Heart left ventricle (tissue), 16 donors: ENCODE results near the gene MICAL3. TPM values are rescaled to one million over a fixed set of nuclear protein-coding genes. Genes with fewer than 3 reads are reported as not detected.

Experiments
- ATAC-seq, 4 donors: fragments of 200-7000 bp; cut with Tn5 transposase; one replicate each; pipeline ENCODE4 v1.9.1; 2020 to 2022; ENCODE audit warnings: moderate library complexity in 4 of 4, mild to moderate bottlenecking in 3 of 4, moderate number of reproducible peaks in 1 of 4
- DNase-seq, 5 donors: peaks; one replicate each; pipeline ENCODE4 v3.0.0-alpha.2; 2020
- H3K27ac ChIP-seq, 12 donors: fragments of 200-600 bp; sonication (generic) in 4 of 12; one replicate each; pipeline versions ENCODE4 v1.5.0 to v1.8.0; 2016 to 2022; ENCODE audit warnings: mild to moderate bottlenecking in 2 of 12
- H3K27me3 ChIP-seq, 9 donors: fragments of 200-600 bp; sonication (generic) in 2 of 9; one replicate each; pipeline versions ENCODE4 v1.5.1 to v1.8.0; 2016 to 2022; ENCODE audit warnings: mild to moderate bottlenecking in 3 of 9
- H3K36me3 ChIP-seq, 9 donors: fragments of 200-600 bp; sonication (generic) in 2 of 9; one replicate each; pipeline versions ENCODE4 v1.5.0 to v1.8.0; 2018 to 2022; ENCODE audit warnings: mild to moderate bottlenecking in 2 of 9
- H3K4me1 ChIP-seq, 12 donors: fragments of 200-600 bp; sonication (generic) in 4 of 12; one replicate each; pipeline versions ENCODE4 v1.5.0 to v1.8.0; 2016 to 2022; ENCODE audit warnings: mild to moderate bottlenecking in 3 of 12
- H3K4me3 ChIP-seq, 12 donors: fragments of 200-600 bp; sonication (generic) in 4 of 12; one replicate each; pipeline versions ENCODE4 v1.5.0 to v1.8.0; 2017 to 2022; ENCODE audit warnings: mild to moderate bottlenecking in 9 of 12, moderate library complexity in 4 of 12
- H3K9me3 ChIP-seq, 12 donors: fragments of 200-600 bp; sonication (generic) in 4 of 12; one replicate each; pipeline versions ENCODE4 v1.5.0 to v1.8.0; 2016 to 2022; ENCODE audit warnings: mild to moderate bottlenecking in 1 of 12
- POLR2A ChIP-seq, 2 donors: fragments of 450-650 bp; IDR thresholded peaks; one replicate each; pipeline ENCODE4 v1.6.1; 2017; ENCODE audit warnings: antibody characterized with exemption in 2 of 2, mild to moderate bottlenecking in 2 of 2, moderate library complexity in 2 of 2
- WGBS, 4 donors: extraction: QIAGEN DNeasy Blood & Tissue Kit in 2 of 4; methylation state at CpG; one replicate each; pipeline versions ENCODE4 v1.1.5 to v1.1.7; 2013 to 2018; 5-methylcytosine and 5-hydroxymethylcytosine counted together
- intact Hi-C, 10 donors: fragments of 100-400 bp; cut with DNase I; formaldehyde crosslinking; loops; one replicate each; pipeline versions ENCODE4 v1.11.1 to v1.14.2; 2022
- polyA plus RNA-seq, 2 donors: library from polyadenylated mRNA; stranded (reverse); fragments of 200-250 nt; gene quantifications; one replicate each; pipeline ENCODE4 v1.2.3, GENCODE V29; 2013
- total RNA-seq, 9 donors: library from RNA; depleted of rRNA in 2 of 9; stranded (reverse); fragments of >200 nt in 2 of 9; fragmentation: NEBNext Ultra II Directional in 3 of 9; extraction: Animal tissue kit (Norgen Biotek cat#: 25700) in 3 of 9; gene quantifications; one replicate each; pipeline versions ENCODE4 v1.1.0 to v1.2.4, GENCODE V29; 2016 to 2023
- TF ChIP-seq, protein P1 (sequence below), 12 donors: fragments of 200-600 bp; sonication (generic) in 4 of 12; IDR thresholded peaks; one replicate each; pipeline versions ENCODE4 v1.5.0 to v1.8.0; 2018 to 2022; ENCODE audit warnings: antibody characterized with exemption in 12 of 12, mild to moderate bottlenecking in 5 of 12
- donor health status: ischemic (EF 13 %, LVEDD 7.1; RV severe dilation, severe dysfunction).
- donor health status: healthy with polysubstance abuse.
- donor health status: DM: no; HTN: yes; CAD: no.
- donor health status: DM: no; HTN: no; CAD: no.
- donor health status: ischemic (EF 25% LVEDD 6.9; RV normal size, moderate dysfunction).
- donor health status: ischemic (EF 25% LVEDD 5.7; RV mildly dilated, moderate dysfunction).
- donor health status: healthy.
- donor health status: DM: yes; HTN: yes; CAD: no.
- donor health status: ischemic (EF 35%, LVEDD 5.7; RV mildly dilated, moderate dysfunction).
- donor health status: nonischemic (EF 11% LVEDD 7.7; RV severe dilation, severe dysfunction).
- donor health status: DM: yes; HTN: yes; CAD: no.
- donor health status: PGD.
- donor health status: ischemic (EF 29% LVEDD 5.4; RV normal size, mild dysfunction).
- donor health status: nonischemic (EF 23%, LVEDD 6.1; RV moderate dilation, normal function).

MICAL3 gene
- total and polyA plus RNA-seq, 11 donors: 41.3 to 125 (median 83.3) TPM

DNA sequence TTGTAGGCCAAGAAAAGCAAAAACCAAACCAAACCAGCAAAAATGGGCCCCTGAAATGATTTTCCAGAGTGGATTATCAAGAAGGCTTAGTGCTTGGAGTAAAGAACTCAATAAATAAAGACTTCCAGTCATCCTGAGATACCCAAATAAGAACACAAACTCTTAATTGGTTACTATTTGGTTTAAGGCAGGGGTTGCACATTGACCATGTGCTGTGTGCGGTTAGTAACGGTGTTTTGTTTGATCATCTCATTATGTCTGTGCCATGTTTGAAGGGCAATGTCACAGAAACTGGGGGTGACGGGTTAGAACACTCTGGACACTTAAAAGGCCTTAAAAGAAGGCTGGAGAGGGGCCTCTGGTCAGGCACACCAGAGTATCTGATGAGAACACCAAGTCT lies 9.7 kb upstream of the MICAL3 start:
- Histone ChIP-seq H3K27me3 (no peaks in the 10 kb centered on the region), H3K4me3 (no peak overlapping the region), H3K36me3 (no peaks in the 10 kb centered on the region), H3K4me1 (peaks cover 0 to 45% (median 16%) of the 10 kb centered on the region in 12 donors), H3K27ac (peak overlapping the region in 8 of 12 donors; percentile 9 to 67 (median 52)), H3K9me3 (no peaks in the 10 kb centered on the region)
- ATAC-seq: no peak
- intact Hi-C loops: loop anchor here in 1 of 10 donors (5.0 kb wide), 1 partner anchor 33 kb away; no protein-coding TSS in a partner anchor
- TF ChIP-seq, protein P1, sequence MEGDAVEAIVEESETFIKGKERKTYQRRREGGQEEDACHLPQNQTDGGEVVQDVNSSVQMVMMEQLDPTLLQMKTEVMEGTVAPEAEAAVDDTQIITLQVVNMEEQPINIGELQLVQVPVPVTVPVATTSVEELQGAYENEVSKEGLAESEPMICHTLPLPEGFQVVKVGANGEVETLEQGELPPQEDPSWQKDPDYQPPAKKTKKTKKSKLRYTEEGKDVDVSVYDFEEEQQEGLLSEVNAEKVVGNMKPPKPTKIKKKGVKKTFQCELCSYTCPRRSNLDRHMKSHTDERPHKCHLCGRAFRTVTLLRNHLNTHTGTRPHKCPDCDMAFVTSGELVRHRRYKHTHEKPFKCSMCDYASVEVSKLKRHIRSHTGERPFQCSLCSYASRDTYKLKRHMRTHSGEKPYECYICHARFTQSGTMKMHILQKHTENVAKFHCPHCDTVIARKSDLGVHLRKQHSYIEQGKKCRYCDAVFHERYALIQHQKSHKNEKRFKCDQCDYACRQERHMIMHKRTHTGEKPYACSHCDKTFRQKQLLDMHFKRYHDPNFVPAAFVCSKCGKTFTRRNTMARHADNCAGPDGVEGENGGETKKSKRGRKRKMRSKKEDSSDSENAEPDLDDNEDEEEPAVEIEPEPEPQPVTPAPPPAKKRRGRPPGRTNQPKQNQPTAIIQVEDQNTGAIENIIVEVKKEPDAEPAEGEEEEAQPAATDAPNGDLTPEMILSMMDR (IDR thresholded peaks at IDR 0.05): no peak
- TF ChIP-seq POLR2A (IDR thresholded peaks at IDR 0.05): no peak
- DNase-seq: no peak
- WGBS, 4 donors: 92 to 98% (median 94%) methylated on average over 3 of the region's 3 CpGs

DNA sequence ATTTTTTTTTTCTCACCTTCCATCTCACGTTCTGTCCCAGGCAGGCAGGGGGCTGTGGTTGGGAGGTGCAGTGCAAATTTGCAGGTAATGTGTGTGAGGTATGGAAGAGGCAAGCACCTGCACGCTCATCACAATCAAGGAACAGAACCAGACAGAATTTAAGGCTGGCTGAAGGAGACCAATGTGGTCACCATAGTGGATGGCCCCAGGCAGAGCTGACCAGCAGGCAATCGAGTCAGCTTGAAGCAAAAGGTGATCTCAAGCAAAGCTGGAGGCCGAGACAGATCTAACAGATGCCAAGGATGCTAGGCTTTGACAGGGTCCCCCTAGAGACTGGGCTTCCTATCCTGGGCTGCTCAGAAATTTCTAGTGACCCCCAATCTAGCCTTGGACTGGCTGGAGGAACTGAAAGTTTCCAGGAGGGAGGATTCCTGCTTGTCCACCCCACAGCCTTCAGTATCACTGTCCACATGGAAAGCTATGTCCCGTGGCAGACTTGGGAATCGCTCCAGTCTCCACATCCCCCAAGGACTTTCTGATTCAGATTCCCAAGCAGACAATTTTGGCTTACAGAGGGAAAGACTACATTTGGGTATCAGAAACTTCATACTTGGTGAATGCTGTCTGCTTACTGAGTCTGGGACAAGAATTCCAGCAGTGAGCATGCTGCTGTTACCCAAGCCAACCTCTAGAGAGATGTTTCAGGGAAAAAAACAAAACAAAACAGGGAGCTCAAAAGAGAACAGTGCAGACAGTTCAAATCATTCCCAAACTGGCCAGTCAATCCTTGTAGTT lies 9.0 kb upstream of the MICAL3 start:
- ATAC-seq (peak in 3 of 4 donors; percentile 33 to 47 (median 35)), DNase-seq (peak in 2 of 5 donors; percentile 24 to 32)
- WGBS, 4 donors: 72 to 79% (median 77%) methylated on average over 4 to 6 of the region's 6 CpGs
- Histone ChIP-seq H3K27ac (peak overlapping the region in 8 of 12 donors; percentile 9 to 67 (median 52)), H3K4me3 (no peak overlapping the region), H3K36me3 (no peaks in the 10 kb centered on the region), H3K27me3 (no peaks in the 10 kb centered on the region), H3K4me1 (peaks cover 0 to 50% (median 16%) of the 10 kb centered on the region in 12 donors), H3K9me3 (no peaks in the 10 kb centered on the region)
- intact Hi-C loops: loop anchor here in 1 of 10 donors (5.0 kb wide), 1 partner anchor 34 kb away; no protein-coding TSS in a partner anchor
- TF ChIP-seq, protein P1 (IDR thresholded peaks at IDR 0.05): peak in 1 of 12 donors; percentile 10
- no peak for TF ChIP-seq POLR2A (IDR thresholded peaks at IDR 0.05)

DNA sequence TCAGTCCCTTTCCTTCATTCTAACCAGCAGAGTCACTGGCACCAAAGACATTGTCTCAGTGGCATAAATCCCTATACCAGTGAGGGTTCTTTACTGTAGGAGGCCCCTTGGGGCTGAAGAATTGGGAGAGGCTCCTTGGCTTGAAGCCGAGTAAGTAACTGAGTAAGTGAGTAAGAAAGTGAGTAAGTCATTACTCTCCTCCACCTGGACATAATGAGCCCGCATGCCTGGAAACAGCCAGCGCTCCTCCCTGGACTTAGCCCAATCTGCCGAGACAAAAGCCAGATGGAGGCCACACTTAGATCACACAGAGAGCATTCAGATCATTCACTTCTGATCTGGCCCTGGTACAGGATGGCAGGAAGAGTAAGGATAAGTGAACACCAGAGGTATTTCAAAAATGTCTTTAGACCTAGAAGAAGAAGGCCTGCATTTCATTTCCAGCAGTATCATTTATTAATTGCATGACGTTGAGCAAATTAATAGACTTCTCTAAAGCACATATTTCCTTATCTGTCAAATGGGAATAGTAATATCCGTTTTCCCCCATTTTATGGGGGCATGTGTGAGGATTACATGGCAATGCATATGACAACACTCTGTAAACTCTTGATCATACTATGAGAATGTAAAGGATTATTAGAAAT lies 8.2 kb upstream of the MICAL3 start:
- peaks cover 0 to 50% (median 16%) of the 10 kb centered on the region in 12 donors for H3K4me1 ChIP-seq
- no peaks in the 10 kb centered on the region for H3K9me3 ChIP-seq
- TF ChIP-seq, protein P1 (IDR thresholded peaks at IDR 0.05): no peak
- TF ChIP-seq POLR2A (IDR thresholded peaks at IDR 0.05): no peak
- no peaks in the 10 kb centered on the region for H3K36me3 ChIP-seq
- 42 to 69% (median 50%) methylated on average over 6 of the region's 6 CpGs for WGBS, 4 donors
- no peak overlapping the region for H3K4me3 ChIP-seq
- ATAC-seq (peak; percentile 40 to 61 (median 60)), DNase-seq (peak in 2 of 5 donors; percentile 15 to 33)
- intact Hi-C loops: loop anchor here in 1 of 10 donors (5.0 kb wide), 1 partner anchor 35 kb away; no protein-coding TSS in a partner anchor
- no peaks in the 10 kb centered on the region for H3K27me3 ChIP-seq
- H3K27ac ChIP-seq: peak overlapping the region in 10 of 12 donors; percentile 0 to 67 (median 40)
